Heart right ventricle (tissue), 16 donors: ENCODE data around the gene CDA. TPM values are rescaled to one million over a fixed set of nuclear protein-coding genes. Genes with fewer than 3 reads are reported as not detected.

ENCODE experiments used
- ATAC-seq, 8 donors: fragments of 200-7000 bp; cut with Tn5 transposase; one replicate each; pipeline ENCODE4 v1.9.1; 2020; ENCODE audit warnings: mild to moderate bottlenecking in 8 of 8, moderate library complexity in 8 of 8, moderate number of reproducible peaks in 1 of 8
- DNase-seq, 2 donors: peaks; one replicate each; pipeline ENCODE4 v3.0.0-alpha.2; 2020
- H3K27ac ChIP-seq, 10 donors: fragments of 200-600 bp; sonication (generic) in 2 of 10; one replicate each; pipeline versions ENCODE4 v1.5.0 to v1.8.0; 2020 to 2022; ENCODE audit warnings: mild to moderate bottlenecking in 3 of 10
- H3K27me3 ChIP-seq, 7 donors: fragments of 200-600 bp; one replicate each; pipeline ENCODE4 v1.8.0; 2021 to 2022; ENCODE audit warnings: mild to moderate bottlenecking in 2 of 7
- H3K36me3 ChIP-seq, 9 donors: fragments of 200-600 bp; sonication (generic) in 1 of 9; one replicate each; pipeline versions ENCODE4 v1.5.0 to v1.8.0; 2020 to 2022; ENCODE audit warnings: mild to moderate bottlenecking in 2 of 9
- H3K4me1 ChIP-seq, 9 donors: fragments of 200-600 bp; sonication (generic) in 1 of 9; one replicate each; pipeline versions ENCODE4 v1.5.0 to v1.8.0; 2020 to 2022; ENCODE audit warnings: mild to moderate bottlenecking in 4 of 9
- H3K4me3 ChIP-seq, 10 donors: fragments of 200-600 bp; sonication (generic) in 2 of 10; one replicate each; pipeline versions ENCODE4 v1.5.0 to v1.8.0; 2020 to 2022; ENCODE audit warnings: mild to moderate bottlenecking in 7 of 10, moderate library complexity in 2 of 10
- H3K9me3 ChIP-seq, 11 donors: fragments of 200-600 bp in 10 of 11; sonication (generic) in 2 of 11; one replicate each; pipeline versions ENCODE4 v1.5.0 to v1.8.0; 2013 to 2022; ENCODE audit warnings: mild to moderate bottlenecking in 2 of 11, control low read depth in 1 of 11, moderate library complexity in 1 of 11
- CTCF ChIP-seq, 9 donors: fragments of 200-600 bp; sonication (generic) in 2 of 9; IDR thresholded peaks; one replicate each; pipeline versions ENCODE4 v1.5.0 to v1.8.0; 2021 to 2022; ENCODE audit warnings: antibody characterized with exemption in 9 of 9, mild to moderate bottlenecking in 5 of 9, moderate library complexity in 1 of 9
- WGBS, 2 donors: extraction: QIAGEN DNeasy Blood & Tissue Kit; methylation state at CpG; one replicate each; pipeline ENCODE4 v1.1.7; 2013; ENCODE audit warnings: inconsistent platforms in 1 of 2; 5-methylcytosine and 5-hydroxymethylcytosine counted together
- intact Hi-C, 10 donors: fragments of 100-400 bp; cut with DNase I; formaldehyde crosslinking; loops; one replicate each; pipeline versions ENCODE4 v1.11.1 to v1.14.2; 2022
- polyA plus RNA-seq, 2 donors: library from polyadenylated mRNA; stranded (reverse); fragments of 200-250 nt; gene quantifications; one replicate each; pipeline ENCODE4 v1.2.3, GENCODE V29; 2013
- total RNA-seq, 10 donors: library from RNA; stranded (reverse); fragmentation: NEBNext Ultra II Directional in 3 of 10; extraction: Animal tissue kit (Norgen Biotek cat#: 25700) in 3 of 10; gene quantifications; one replicate each; pipeline versions ENCODE4 v1.2.1 to v1.2.4, GENCODE V29; 2021 to 2023
- donor health status: Arrhythmogenic right ventricular cardiomyopathy.
- donor health status: ischemic (EF 13 %, LVEDD 7.1; RV severe dilation, severe dysfunction).
- donor health status: healthy with polysubstance abuse.
- donor health status: DM: no; HTN: yes; CAD: no.
- donor health status: DM: no; HTN: no; CAD: no.
- donor health status: ischemic (EF 25% LVEDD 6.9; RV normal size, moderate dysfunction).
- donor health status: ischemic (EF 25% LVEDD 5.7; RV mildly dilated, moderate dysfunction).
- donor health status: healthy.
- donor health status: DM: yes; HTN: yes; CAD: no.
- donor health status: Ischemic cardiomyopathy.
- donor health status: ischemic (EF 35%, LVEDD 5.7; RV mildly dilated, moderate dysfunction).
- donor health status: nonischemic (EF 11% LVEDD 7.7; RV severe dilation, severe dysfunction).
- donor health status: DM: yes; HTN: yes; CAD: no.
- donor health status: PGD.
- donor health status: ischemic (EF 29% LVEDD 5.4; RV normal size, mild dysfunction).
- donor health status: nonischemic (EF 23%, LVEDD 6.1; RV moderate dilation, normal function).

The CDA gene
- total and polyA plus RNA-seq, 12 donors = 0.93 to 10.3 (median 3.0) TPM

GRCh38 chr1:20641975-20642374 lies 53.1 kb downstream of the CDA start:
- Histone ChIP-seq H3K27ac (no peak overlapping the region), H3K9me3 (no peaks in the 10 kb centered on the region), H3K4me1 (peaks cover 0 to 9% (median 0%) of the 10 kb centered on the region in 9 donors), H3K36me3 (peaks cover 0 to 100% (median 63%) of the 10 kb centered on the region in 9 donors), H3K4me3 (no peak overlapping the region), H3K27me3 (no peaks in the 10 kb centered on the region)
- ATAC-seq (no peak), DNase-seq (no peak)
- WGBS, 2 donors = 84 to 86% methylated on average over 10 of the region's 10 CpGs
- no peak for TF ChIP-seq CTCF (IDR thresholded peaks at IDR 0.05)
- intact Hi-C loops = loop anchor here in 6 of 10 donors (2.0 to 5.0 kb wide), 5 partner anchors 65 to 119 kb away; no protein-coding TSS in a partner anchor

GRCh38 chr1:20643080-20643479 lies 54.2 kb downstream of the CDA start:
- Histone ChIP-seq H3K36me3 (peaks cover 0 to 100% (median 64%) of the 10 kb centered on the region in 9 donors), H3K9me3 (no peaks in the 10 kb centered on the region), H3K27ac (no peak overlapping the region), H3K4me1 (peaks cover 0 to 6% (median 0%) of the 10 kb centered on the region in 9 donors), H3K27me3 (no peaks in the 10 kb centered on the region), H3K4me3 (no peak overlapping the region)
- DNase-seq = no peak
- no peak for TF ChIP-seq CTCF (IDR thresholded peaks at IDR 0.05)
- ATAC-seq = no peak
- 79 to 81% methylated on average over 6 of the region's 6 CpGs for WGBS, 2 donors
- intact Hi-C loops = loop anchor here in 1 of 10 donors (5.0 kb wide), 2 partner anchors 66 to 116 kb away; no protein-coding TSS in a partner anchor

GRCh38 chr1:20644416-20644815 lies 55.5 kb downstream of the CDA start:
- intact Hi-C loops = loop anchor here in 1 of 10 donors (5.0 kb wide), 2 partner anchors 67 to 117 kb away; no protein-coding TSS in a partner anchor
- H3K27ac ChIP-seq = no peak overlapping the region
- no peak for TF ChIP-seq CTCF (IDR thresholded peaks at IDR 0.05)
- H3K4me3 ChIP-seq = no peak overlapping the region
- H3K4me1 ChIP-seq = peaks cover 0 to 6% (median 0%) of the 10 kb centered on the region in 9 donors
- no peaks in the 10 kb centered on the region for H3K9me3 ChIP-seq
- peaks cover 0 to 100% (median 69%) of the 10 kb centered on the region in 9 donors for H3K36me3 ChIP-seq
- WGBS, 2 donors = 92 to 94% methylated on average over 13 of the region's 13 CpGs
- DNase-seq (no peak), ATAC-seq (no peak)
- no peaks in the 10 kb centered on the region for H3K27me3 ChIP-seq

GRCh38 chr1:20645414-20645813 lies 56.5 kb downstream of the CDA start:
- H3K36me3 ChIP-seq = peaks cover 0 to 100% (median 71%) of the 10 kb centered on the region in 9 donors
- TF ChIP-seq CTCF (IDR thresholded peaks at IDR 0.05) = no peak
- no peaks in the 10 kb centered on the region for H3K4me1 ChIP-seq
- no peak overlapping the region for H3K4me3 ChIP-seq
- no peaks in the 10 kb centered on the region for H3K9me3 ChIP-seq
- ATAC-seq = no peak
- intact Hi-C loops = no loop called here
- H3K27ac ChIP-seq = no peak overlapping the region
- 88 to 92% methylated on average over 14 of the region's 14 CpGs for WGBS, 2 donors
- no peaks in the 10 kb centered on the region for H3K27me3 ChIP-seq
- no peak for DNase-seq
